Measurements from ENCODE around the gene SLC12A4.
A peak's percentile ranks its signal among the peaks of the same experiment; 100 is the strongest.

The SLC12A4 gene

GRCh38 chr16:67954421-67955196 lies 13.8 kb downstream of the SLC12A4 start:
- peak overlapping the region; percentile 24 for H3K9ac ChIP-seq (ENCODE audit: low read length)
- DNase-seq (ENCODE audit: low read depth), result no peak
- H3K4me1 ChIP-seq (ENCODE audit: control insufficient read depth, insufficient read depth, low read length), result peaks cover 36% of the 10 kb centered on the region
- no peaks in the 10 kb centered on the region for H3K27me3 ChIP-seq (replicated peaks; ENCODE audit: control insufficient read depth, insufficient read depth, low read length)
- no peak overlapping the region for H3K4me3 ChIP-seq (ENCODE audit: low read length)
- peaks cover 78% of the 10 kb centered on the region for H3K36me3 ChIP-seq (ENCODE audit: control insufficient read depth, insufficient read depth, low read length, severe bottlenecking)
- no peaks in the 10 kb centered on the region for H3K9me3 ChIP-seq (ENCODE audit: control insufficient read depth, low read length)

- no peaks in the 10 kb centered on the region for H3K27me3 ChIP-seq (replicated peaks; ENCODE audit: control insufficient read depth, insufficient read depth, low read length)
- H3K4me1 ChIP-seq (ENCODE audit: control insufficient read depth, insufficient read depth, low read length), result peaks cover 28% of the 10 kb centered on the region
- H3K4me3 ChIP-seq (ENCODE audit: low read length), result no peak overlapping the region
- DNase-seq (ENCODE audit: low read depth), result no peak
- no peak overlapping the region for H3K9ac ChIP-seq (ENCODE audit: low read length)
- no peaks in the 10 kb centered on the region for H3K9me3 ChIP-seq (ENCODE audit: control insufficient read depth, low read length)
- peaks cover 79% of the 10 kb centered on the region for H3K36me3 ChIP-seq (ENCODE audit: control insufficient read depth, insufficient read depth, low read length, severe bottlenecking)
These were observed 14.6 kb downstream of the SLC12A4 start for GRCh38 chr16:67953641-67954375.

GRCh38 chr16:67951485-67951884 lies 17.0 kb downstream of the SLC12A4 start:
- Histone ChIP-seq H3K9me3 (ENCODE audit: control insufficient read depth, low read length) (no peaks in the 10 kb centered on the region), H3K27me3 (replicated peaks; ENCODE audit: control insufficient read depth, insufficient read depth, low read length) (no peaks in the 10 kb centered on the region), H3K36me3 (ENCODE audit: control insufficient read depth, insufficient read depth, low read length, severe bottlenecking) (peaks cover 87% of the 10 kb centered on the region), H3K4me3 (ENCODE audit: low read length) (no peak overlapping the region), H3K9ac (ENCODE audit: low read length) (peak overlapping the region; percentile 22), H3K4me1 (ENCODE audit: control insufficient read depth, insufficient read depth, low read length) (peaks cover 21% of the 10 kb centered on the region)
- no peak for DNase-seq (ENCODE audit: low read depth)

GRCh38 chr16:67950335-67950843 lies 18.0 kb downstream of the SLC12A4 start:
- peaks cover 24% of the 10 kb centered on the region for H3K4me1 ChIP-seq (ENCODE audit: control insufficient read depth, insufficient read depth, low read length)
- no peaks in the 10 kb centered on the region for H3K9me3 ChIP-seq (ENCODE audit: control insufficient read depth, low read length)
- DNase-seq (ENCODE audit: low read depth), result no peak
- H3K27me3 ChIP-seq (replicated peaks; ENCODE audit: control insufficient read depth, insufficient read depth, low read length), result no peaks in the 10 kb centered on the region
- H3K36me3 ChIP-seq (ENCODE audit: control insufficient read depth, insufficient read depth, low read length, severe bottlenecking), result peaks cover 93% of the 10 kb centered on the region
- no peak overlapping the region for H3K4me3 ChIP-seq (ENCODE audit: low read length)
- H3K9ac ChIP-seq (ENCODE audit: low read length), result no peak overlapping the region

- peaks cover 28% of the 10 kb centered on the region for H3K4me1 ChIP-seq (ENCODE audit: control insufficient read depth, insufficient read depth, low read length)
- peaks cover 93% of the 10 kb centered on the region for H3K36me3 ChIP-seq (ENCODE audit: control insufficient read depth, insufficient read depth, low read length, severe bottlenecking)
- H3K9ac ChIP-seq (ENCODE audit: low read length), result no peak overlapping the region
- no peak overlapping the region for H3K4me3 ChIP-seq (ENCODE audit: low read length)
- H3K27me3 ChIP-seq (replicated peaks; ENCODE audit: control insufficient read depth, insufficient read depth, low read length), result no peaks in the 10 kb centered on the region
- H3K9me3 ChIP-seq (ENCODE audit: control insufficient read depth, low read length), result no peaks in the 10 kb centered on the region
- no peak for DNase-seq (ENCODE audit: low read depth)
These were observed 18.8 kb downstream of the SLC12A4 start for GRCh38 chr16:67949645-67950044.

GRCh38 chr16:67948015-67948414 lies 20.4 kb downstream of the SLC12A4 start:
- peaks cover 36% of the 10 kb centered on the region for H3K4me1 ChIP-seq (ENCODE audit: control insufficient read depth, insufficient read depth, low read length)
- H3K4me3 ChIP-seq (ENCODE audit: low read length), result no peak overlapping the region
- no peaks in the 10 kb centered on the region for H3K27me3 ChIP-seq (replicated peaks; ENCODE audit: control insufficient read depth, insufficient read depth, low read length)
- no peak for DNase-seq (ENCODE audit: low read depth)
- no peaks in the 10 kb centered on the region for H3K9me3 ChIP-seq (ENCODE audit: control insufficient read depth, low read length)
- peaks cover 85% of the 10 kb centered on the region for H3K36me3 ChIP-seq (ENCODE audit: control insufficient read depth, insufficient read depth, low read length, severe bottlenecking)
- no peak overlapping the region for H3K9ac ChIP-seq (ENCODE audit: low read length)

- Histone ChIP-seq H3K9ac (ENCODE audit: low read length) (no peak overlapping the region), H3K9me3 (ENCODE audit: control insufficient read depth, low read length) (no peaks in the 10 kb centered on the region), H3K4me1 (ENCODE audit: control insufficient read depth, insufficient read depth, low read length) (peaks cover 34% of the 10 kb centered on the region), H3K4me3 (ENCODE audit: low read length) (no peak overlapping the region), H3K27me3 (replicated peaks; ENCODE audit: control insufficient read depth, insufficient read depth, low read length) (no peaks in the 10 kb centered on the region), H3K36me3 (ENCODE audit: control insufficient read depth, insufficient read depth, low read length, severe bottlenecking) (peaks cover 90% of the 10 kb centered on the region)
- DNase-seq (ENCODE audit: low read depth), result no peak
These were observed 21.4 kb downstream of the SLC12A4 start for GRCh38 chr16:67946966-67947558.

- no peaks in the 10 kb centered on the region for H3K27me3 ChIP-seq (replicated peaks; ENCODE audit: control insufficient read depth, insufficient read depth, low read length)
- no peaks in the 10 kb centered on the region for H3K9me3 ChIP-seq (ENCODE audit: control insufficient read depth, low read length)
- H3K4me3 ChIP-seq (ENCODE audit: low read length), result no peak overlapping the region
- no peak for DNase-seq (ENCODE audit: low read depth)
- H3K4me1 ChIP-seq (ENCODE audit: control insufficient read depth, insufficient read depth, low read length), result peaks cover 25% of the 10 kb centered on the region
- H3K9ac ChIP-seq (ENCODE audit: low read length), result no peak overlapping the region
- peaks cover 90% of the 10 kb centered on the region for H3K36me3 ChIP-seq (ENCODE audit: control insufficient read depth, insufficient read depth, low read length, severe bottlenecking)
These were observed 22.3 kb downstream of the SLC12A4 start for GRCh38 chr16:67946128-67946569.

- Histone ChIP-seq H3K9me3 (ENCODE audit: control insufficient read depth, low read length) (no peaks in the 10 kb centered on the region), H3K4me1 (ENCODE audit: control insufficient read depth, insufficient read depth, low read length) (peaks cover 25% of the 10 kb centered on the region), H3K27me3 (replicated peaks; ENCODE audit: control insufficient read depth, insufficient read depth, low read length) (no peaks in the 10 kb centered on the region), H3K9ac (ENCODE audit: low read length) (peak overlapping the region; percentile 13), H3K4me3 (ENCODE audit: low read length) (no peak overlapping the region), H3K36me3 (ENCODE audit: control insufficient read depth, insufficient read depth, low read length, severe bottlenecking) (peaks cover 90% of the 10 kb centered on the region)
- DNase-seq (ENCODE audit: low read depth), result no peak
These were observed 23.0 kb downstream of the SLC12A4 start for GRCh38 chr16:67945392-67945933.

GRCh38 chr16:67944690-67945391 lies 23.6 kb downstream of the SLC12A4 start:
- H3K9me3 ChIP-seq (ENCODE audit: control insufficient read depth, low read length), result no peaks in the 10 kb centered on the region
- no peaks in the 10 kb centered on the region for H3K27me3 ChIP-seq (replicated peaks; ENCODE audit: control insufficient read depth, insufficient read depth, low read length)
- peak overlapping the region; percentile 14 for H3K4me3 ChIP-seq (ENCODE audit: low read length)
- no peak for DNase-seq (ENCODE audit: low read depth)
- H3K9ac ChIP-seq (ENCODE audit: low read length), result peak overlapping the region; percentile 80
- H3K36me3 ChIP-seq (ENCODE audit: control insufficient read depth, insufficient read depth, low read length, severe bottlenecking), result peaks cover 90% of the 10 kb centered on the region
- peaks cover 25% of the 10 kb centered on the region for H3K4me1 ChIP-seq (ENCODE audit: control insufficient read depth, insufficient read depth, low read length)
